Uterus (tissue), 4 donors: ENCODE data around the gene EFS. TPM values are rescaled to one million over a fixed set of nuclear protein-coding genes. Genes with fewer than 3 reads are reported as not detected.
"Not testable (repeated sequence)": the region's sequence is repeated elsewhere in the genome, so short reads cannot be mapped to it uniquely, and the experiment has no call there.

Experiments used
- DNase-seq, 2 donors: peaks; one replicate each; pipeline ENCODE4 v3.0.0-alpha.2; 2019 to 2020
- H3K27ac ChIP-seq, 2 donors: fragments of 200-600 bp; sonication (generic); 1 replicate in 1 of 2; 2 replicates in 1 of 2; pipeline ENCODE4 v1.5.1; 2016 to 2018
- H3K27me3 ChIP-seq, 2 donors: fragments of 200-600 bp; sonication (generic); one replicate each; pipeline ENCODE4 v1.5.1; 2018 to 2019; ENCODE audit warnings: control low read depth in 1 of 2
- H3K36me3 ChIP-seq, 2 donors: fragments of 200-600 bp; sonication (generic); one replicate each; pipeline ENCODE4 v1.5.1; 2019; ENCODE audit warnings: control low read depth in 1 of 2
- H3K4me1 ChIP-seq, 2 donors: fragments of 200-600 bp; sonication (generic); one replicate each; pipeline ENCODE4 v1.5.1; 2018 to 2019; ENCODE audit warnings: control low read depth in 1 of 2
- H3K4me3 ChIP-seq, 2 donors: fragments of 200-600 bp; sonication (generic); 1 replicate in 1 of 2; 2 replicates in 1 of 2; pipeline ENCODE4 v1.5.1; 2018 to 2019; ENCODE audit warnings: mild to moderate bottlenecking in 1 of 2
- H3K9me3 ChIP-seq, 2 donors: fragments of 200-600 bp; sonication (generic); one replicate each; pipeline ENCODE4 v1.5.1; 2019; ENCODE audit warnings: control low read depth in 1 of 2
- POLR2A ChIP-seq, 2 donors: fragments of 450-650 bp; IDR thresholded peaks; one replicate each; pipeline ENCODE4 v1.6.1; 2016; ENCODE audit warnings: antibody characterized with exemption in 2 of 2, mild to moderate bottlenecking in 1 of 2, moderate library complexity in 1 of 2
- intact Hi-C: fragments of 100-400 bp; cut with DNase I; formaldehyde crosslinking; loops from one replicate; pipeline ENCODE4 v1.15.1; 2023; ENCODE audit warnings: low total_unique reads
- total RNA-seq, 4 donors: library from RNA; depleted of rRNA in 3 of 4; stranded (reverse); fragments of >200 nt in 3 of 4; gene quantifications; one replicate each; pipeline versions ENCODE4 v1.1.0 to v1.2.4, GENCODE V29; 2014 to 2023
- TF ChIP-seq, protein P1 (sequence below), 4 experiments: fragments of 200-600 bp in 2 of 4; fragments of 450-650 bp in 2 of 4; sonication (generic) in 2 of 4; IDR thresholded peaks; one replicate each; pipeline ENCODE4 v1.5.1; 2016 to 2019; ENCODE audit warnings: antibody characterized with exemption in 4 of 4, mild to moderate bottlenecking in 2 of 4, moderate library complexity in 1 of 4
- donor health status: DM: yes; HTN: yes; CAD: no.

Gene EFS
- total RNA-seq, 4 donors from 2014 or later, result 4.1 to 42.4 (median 21.7) TPM

DNA sequence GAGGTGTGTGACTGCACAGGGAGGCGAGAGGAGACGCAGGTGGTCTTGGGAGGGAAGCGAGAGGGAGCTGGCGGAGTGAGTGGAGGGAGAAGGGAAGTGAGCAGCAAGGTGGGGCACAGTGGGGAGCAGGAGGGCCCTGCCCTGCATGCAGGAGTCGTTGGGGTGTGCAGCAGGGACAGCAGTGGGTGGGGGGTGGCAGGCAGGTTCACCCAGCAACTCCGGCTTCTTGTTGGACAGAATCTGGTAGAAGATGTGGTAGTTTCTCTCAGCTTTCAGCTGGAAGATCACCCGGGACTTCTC is 38.1 kb upstream of the EFS start:
- intact Hi-C loops, result no loop called here
- no peak for TF ChIP-seq POLR2A (IDR thresholded peaks at IDR 0.05)
- TF ChIP-seq, protein P1, sequence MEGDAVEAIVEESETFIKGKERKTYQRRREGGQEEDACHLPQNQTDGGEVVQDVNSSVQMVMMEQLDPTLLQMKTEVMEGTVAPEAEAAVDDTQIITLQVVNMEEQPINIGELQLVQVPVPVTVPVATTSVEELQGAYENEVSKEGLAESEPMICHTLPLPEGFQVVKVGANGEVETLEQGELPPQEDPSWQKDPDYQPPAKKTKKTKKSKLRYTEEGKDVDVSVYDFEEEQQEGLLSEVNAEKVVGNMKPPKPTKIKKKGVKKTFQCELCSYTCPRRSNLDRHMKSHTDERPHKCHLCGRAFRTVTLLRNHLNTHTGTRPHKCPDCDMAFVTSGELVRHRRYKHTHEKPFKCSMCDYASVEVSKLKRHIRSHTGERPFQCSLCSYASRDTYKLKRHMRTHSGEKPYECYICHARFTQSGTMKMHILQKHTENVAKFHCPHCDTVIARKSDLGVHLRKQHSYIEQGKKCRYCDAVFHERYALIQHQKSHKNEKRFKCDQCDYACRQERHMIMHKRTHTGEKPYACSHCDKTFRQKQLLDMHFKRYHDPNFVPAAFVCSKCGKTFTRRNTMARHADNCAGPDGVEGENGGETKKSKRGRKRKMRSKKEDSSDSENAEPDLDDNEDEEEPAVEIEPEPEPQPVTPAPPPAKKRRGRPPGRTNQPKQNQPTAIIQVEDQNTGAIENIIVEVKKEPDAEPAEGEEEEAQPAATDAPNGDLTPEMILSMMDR (IDR thresholded peaks at IDR 0.05), result no peak
- H3K27me3 ChIP-seq, result no peaks in the 10 kb centered on the region
- no peak overlapping the region for H3K4me3 ChIP-seq
- no peak for DNase-seq
- no peaks in the 10 kb centered on the region for H3K4me1 ChIP-seq
- no peak overlapping the region for H3K27ac ChIP-seq
- no peaks in the 10 kb centered on the region for H3K9me3 ChIP-seq
- no peaks in the 10 kb centered on the region for H3K36me3 ChIP-seq

DNA sequence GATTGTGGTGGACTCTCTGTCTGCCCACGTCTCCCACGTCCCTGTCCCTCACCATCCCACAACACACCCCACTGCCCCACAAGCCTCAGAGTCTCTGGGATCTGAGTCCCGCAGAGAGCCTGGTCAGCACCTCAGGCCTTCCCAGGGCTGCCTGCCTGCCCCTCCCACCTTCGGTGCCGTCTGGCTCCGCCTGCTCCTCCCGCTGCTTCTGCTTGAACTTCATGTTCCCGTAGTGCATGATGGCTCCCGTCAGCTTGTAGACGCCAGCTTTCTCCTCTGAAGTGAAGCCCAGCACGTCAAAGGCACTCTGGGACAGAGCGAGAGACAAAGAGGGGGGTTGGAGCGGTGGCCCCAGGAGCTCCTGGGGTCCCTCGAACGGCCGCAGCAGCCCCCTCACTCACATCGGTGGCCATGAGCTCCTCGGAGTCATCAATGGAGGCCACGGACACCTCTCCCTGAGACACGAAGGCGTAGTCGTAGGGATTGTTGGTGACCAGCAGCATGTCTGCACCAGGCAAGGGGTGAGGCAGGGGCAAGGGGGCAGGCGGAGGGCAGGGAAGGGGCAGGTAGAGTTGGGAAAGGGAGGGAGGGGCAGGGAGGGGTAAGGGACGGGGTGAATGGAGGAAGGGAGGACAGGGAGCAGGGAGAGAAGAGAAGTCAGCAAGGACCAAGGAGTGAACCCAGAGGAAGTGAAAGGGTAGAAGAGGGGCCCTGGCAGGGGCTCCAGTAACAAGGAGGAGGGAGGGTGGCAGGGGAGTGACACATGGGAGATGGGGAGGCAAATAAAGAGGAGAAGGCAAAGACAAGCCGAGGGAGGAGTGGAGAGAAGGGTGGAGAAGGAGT is 37.5 kb upstream of the EFS start:
- Histone ChIP-seq H3K27me3 (no peaks in the 10 kb centered on the region), H3K4me3 (no peak overlapping the region), H3K4me1 (no peaks in the 10 kb centered on the region), H3K27ac (no peak overlapping the region), H3K36me3 (no peaks in the 10 kb centered on the region), H3K9me3 (no peaks in the 10 kb centered on the region)
- no peak for DNase-seq
- intact Hi-C loops, result no loop called here
- no peak for TF ChIP-seq POLR2A (IDR thresholded peaks at IDR 0.05)
- TF ChIP-seq, protein P1 (IDR thresholded peaks at IDR 0.05), result no peak

DNA sequence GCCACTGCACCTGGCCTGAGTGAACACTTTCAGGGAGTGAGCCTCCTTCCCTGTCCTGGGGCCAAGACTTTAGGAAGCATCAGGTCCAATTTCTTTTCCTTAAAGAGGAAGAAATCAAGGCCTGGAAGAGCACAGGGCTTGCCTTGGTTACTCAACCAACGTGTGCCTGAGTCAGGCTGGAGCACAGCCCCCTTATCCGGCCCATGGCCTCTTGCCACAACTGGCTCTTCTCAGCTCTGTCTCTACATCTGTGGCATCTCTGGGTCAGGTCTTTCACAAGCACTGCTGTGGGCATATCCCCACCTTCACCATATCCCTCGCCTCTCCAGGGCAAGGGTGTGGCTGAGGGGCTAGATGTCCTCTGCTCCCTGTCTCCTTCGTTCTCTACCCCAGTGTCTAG is 36.3 kb upstream of the EFS start:
- Histone ChIP-seq H3K9me3 (no peaks in the 10 kb centered on the region), H3K4me1 (no peaks in the 10 kb centered on the region), H3K4me3 (no peak overlapping the region), H3K27ac (no peak overlapping the region), H3K27me3 (no peaks in the 10 kb centered on the region), H3K36me3 (no peaks in the 10 kb centered on the region)
- no peak for DNase-seq
- intact Hi-C loops, result no loop called here
- TF ChIP-seq, protein P1 (IDR thresholded peaks at IDR 0.05), result no peak
- TF ChIP-seq POLR2A (IDR thresholded peaks at IDR 0.05), result no peak

DNA sequence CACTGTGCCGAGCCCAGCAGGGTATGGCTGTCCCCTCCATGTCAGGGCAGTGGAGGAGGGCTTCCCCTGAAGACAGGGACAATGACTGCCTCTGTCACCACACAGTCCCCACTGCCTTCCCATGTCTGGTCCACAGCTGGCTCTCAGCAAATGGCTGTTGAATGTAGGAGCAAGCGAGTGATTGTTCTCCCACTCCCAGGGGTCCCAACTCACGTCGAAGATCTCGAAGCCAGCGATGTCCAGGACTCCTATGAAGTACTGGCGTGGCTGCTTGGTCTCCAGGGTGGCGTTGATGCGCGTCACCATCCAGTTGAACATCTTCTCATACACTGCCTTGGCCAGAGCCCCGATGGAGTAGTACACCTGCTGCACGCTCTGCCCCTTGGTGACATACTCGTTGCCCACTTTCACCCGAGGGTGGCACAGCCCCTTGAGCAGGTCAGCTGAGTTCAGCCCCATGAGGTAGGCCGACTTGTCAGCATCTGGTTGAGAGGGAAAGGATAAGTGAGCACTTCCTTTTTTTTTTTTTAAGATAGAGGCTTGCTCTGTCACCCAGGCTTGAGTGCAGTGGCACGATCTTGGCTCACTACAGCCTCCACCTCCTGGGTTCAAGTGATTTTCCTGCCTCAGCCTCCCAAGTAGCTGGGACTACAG is 35.7 kb upstream of the EFS start:
- H3K4me1 ChIP-seq, H3K9me3 ChIP-seq, H3K4me3 ChIP-seq, intact Hi-C loops, DNase-seq, H3K27ac ChIP-seq, H3K36me3 ChIP-seq, H3K27me3 ChIP-seq: not testable (repeated sequence)

DNA sequence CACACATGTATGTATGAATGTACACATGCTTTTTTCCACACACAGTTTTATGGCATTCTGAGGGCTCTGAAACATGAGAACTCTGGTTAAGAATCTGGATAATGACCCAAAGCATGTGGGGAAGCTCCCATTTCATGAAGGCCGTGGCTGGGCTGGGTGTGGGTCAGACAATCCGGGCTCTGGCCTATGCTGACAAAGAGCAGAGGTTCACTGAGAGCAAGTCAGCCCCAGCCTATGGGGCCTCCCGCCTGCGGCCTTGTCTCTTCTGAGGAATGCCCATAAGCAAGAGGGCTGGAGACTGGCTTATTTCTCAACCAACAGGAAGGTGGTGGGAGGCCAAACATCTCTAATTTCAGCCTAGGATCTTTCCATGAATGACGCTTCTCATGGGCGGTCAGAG is 34.6 kb upstream of the EFS start:
- no peak for DNase-seq
- Histone ChIP-seq H3K27ac (no peak overlapping the region), H3K36me3 (no peaks in the 10 kb centered on the region), H3K27me3 (no peaks in the 10 kb centered on the region), H3K4me3 (no peak overlapping the region), H3K9me3 (no peaks in the 10 kb centered on the region), H3K4me1 (no peaks in the 10 kb centered on the region)
- TF ChIP-seq, protein P1 (IDR thresholded peaks at IDR 0.05), result no peak
- TF ChIP-seq POLR2A (IDR thresholded peaks at IDR 0.05), result no peak
- intact Hi-C loops, result no loop called here
